Panc1 (cell line): ENCODE data around the gene ARHGAP44. TPM values are rescaled to one million over a fixed set of nuclear protein-coding genes. Genes with fewer than 3 reads are reported as not detected.

Source experiments
- ATAC-seq: fragments of 200-7000 bp; cut with Tn5 transposase; 2 replicates; pipeline ENCODE4 v1.9.1; 2020; ENCODE audit warnings: mild to moderate bottlenecking, moderate library complexity
- BruUV-seq: library from RNA; stranded (reverse); fragments of 400-500 nt; replicated peaks from 2 replicates; lab custom pipeline; 2021; lab: Mats Ljungman, UMichigan
- CTCF ChIA-PET: fragments of 300-600 bp; sonication (Branson Sonifier 250); formaldehyde crosslinking; loops from one replicate; lab custom pipeline; 2022; ENCODE audit warnings: antibody characterized with exemption; lab: Charles Lee
- POLR2A ChIA-PET: fragments of 300-600 bp; sonication (Branson Sonifier 250); formaldehyde crosslinking; loops from one replicate; lab custom pipeline; 2022; ENCODE audit warnings: antibody characterized with exemption; lab: Charles Lee
- DNase-seq: peaks from one replicate; pipeline ENCODE4 v3.0.0-alpha.2; 2010; ENCODE audit warnings: low read depth, low spot score
- H3K27ac ChIP-seq: 2 replicates; pipeline ENCODE4 v1.5.1; 2011; ENCODE audit warnings: mild to moderate bottlenecking, low read length, inconsistent platforms
- H3K27me3 ChIP-seq: fragments of 200-500 bp; sonication (Bioruptor generic); 2 replicates; pipeline ENCODE4 v1.6.0; 2014; ENCODE audit warnings: low read length, inconsistent platforms; ENCODE audit not compliant: control insufficient read depth, insufficient read depth
- H3K36me3 ChIP-seq: fragments of 200-500 bp; sonication (Bioruptor generic); 2 replicates; pipeline ENCODE4 v1.5.1; 2014; ENCODE audit warnings: inconsistent platforms, mild to moderate bottlenecking, low read length, moderate library complexity; ENCODE audit not compliant: control insufficient read depth, insufficient read depth
- H3K4me1 ChIP-seq: 2 replicates; pipeline ENCODE4 v1.5.1; 2011; ENCODE audit warnings: inconsistent platforms, mild to moderate bottlenecking, low read length, moderate library complexity; ENCODE audit not compliant: control insufficient read depth, insufficient read depth
- H3K4me3 ChIP-seq, 2 experiments: 2 replicates each; pipeline ENCODE4 v1.5.1; 2011 to 2012; ENCODE audit warnings: low read depth in 2 of 2, low read length in 2 of 2, mild to moderate bottlenecking in 2 of 2, inconsistent platforms in 1 of 2, moderate library complexity in 1 of 2
- H3K9me3 ChIP-seq: fragments of 200-500 bp; sonication (Bioruptor generic); 2 replicates; pipeline ENCODE4 v1.5.1; 2014; ENCODE audit warnings: low read depth, mild to moderate bottlenecking, inconsistent platforms, low read length, moderate library complexity; ENCODE audit not compliant: control insufficient read depth, insufficient read depth
- CTCF ChIP-seq: fragments of 450-650 bp; IDR thresholded peaks from 2 replicates; pipeline ENCODE4 v1.5.1; 2017; ENCODE audit warnings: mild to moderate bottlenecking
- POLR2AphosphoS5 ChIP-seq: IDR thresholded peaks from 2 replicates; pipeline ENCODE4 v1.6.1; 2012; ENCODE audit warnings: mild to moderate bottlenecking, low read depth, low read length, moderate library complexity
- REST ChIP-seq, 2 experiments: IDR thresholded peaks; 2 replicates each; pipeline ENCODE4 v1.6.1; 2011 to 2012; ENCODE audit warnings: low read depth in 2 of 2, control low read depth in 1 of 2, low read length in 1 of 2, mild to moderate bottlenecking in 1 of 2, moderate library complexity in 1 of 2; ENCODE audit not compliant: insufficient read depth in 1 of 2
- SIN3A ChIP-seq: IDR thresholded peaks from 2 replicates; pipeline ENCODE4 v1.6.1; 2012; ENCODE audit warnings: low read depth, mild to moderate bottlenecking, low read length, moderate library complexity, borderline replicate concordance; ENCODE audit not compliant: insufficient read depth
- TCF7L2 ChIP-seq: IDR thresholded peaks from 2 replicates; pipeline ENCODE4 v1.6.1; 2011; ENCODE audit warnings: mild to moderate bottlenecking, low read depth, low read length, inconsistent platforms
- in situ Hi-C: cut with HindIII; loops from 2 replicates; pipeline ENCODE4 v1.10.0; 2016; ENCODE audit warnings: low sequenced_read_pairs, low pct_unique_long_range_greater_than_20kb
- intact Hi-C: fragments of 100-400 bp; cut with micrococcal nuclease; formaldehyde crosslinking; loops from one replicate; pipeline ENCODE4 v1.10.0; 2022; ENCODE audit not compliant: unreplicated experiment
- total RNA-seq: library from RNA; stranded (reverse); gene quantifications from one replicate; pipeline ENCODE4 v1.2.1, GENCODE V29; 2021; ENCODE audit not compliant: unreplicated experiment

Gene ARHGAP44
- total RNA-seq, 1 experiment from 2014 or later = 0.80 TPM

- Histone ChIP-seq H3K4me1 (no peaks in the 10 kb centered on the region), H3K27me3 (no peaks in the 10 kb centered on the region), H3K9me3 (no peaks in the 10 kb centered on the region), H3K36me3 (peaks cover 14% of the 10 kb centered on the region), H3K4me3 (no peak overlapping the region), H3K27ac (no peak overlapping the region)
- ATAC-seq (no peak), DNase-seq (no peak)
- in situ Hi-C loops (no loop called here), intact Hi-C loops (no loop called here)
- no TSS peak for BruUV-seq
- ChIA-PET POLR2A (no interaction called here), CTCF (no interaction called here)
- no peak for TF ChIP-seq REST (IDR thresholded peaks at IDR 0.05; ENCODE audit: insufficient read depth in 1 of 2, low read depth in 2 of 2, low read length in 1 of 2)
- TF ChIP-seq POLR2AphosphoS5 = no peak
- TF ChIP-seq CTCF = no peak
- no peak for TF ChIP-seq TCF7L2
- no peak for TF ChIP-seq SIN3A
Measured at GRCh38 chr17:12992676-12993075, 203.4 kb downstream of the ARHGAP44 start.

- H3K9me3 ChIP-seq = no peaks in the 10 kb centered on the region
- no peaks in the 10 kb centered on the region for H3K27me3 ChIP-seq
- ChIA-PET POLR2A (no interaction called here), CTCF (no interaction called here)
- no peak overlapping the region for H3K27ac ChIP-seq
- ATAC-seq = no peak
- H3K4me3 ChIP-seq = no peak overlapping the region
- DNase-seq = no peak
- H3K4me1 ChIP-seq = no peaks in the 10 kb centered on the region
- peaks cover 15% of the 10 kb centered on the region for H3K36me3 ChIP-seq
- no TSS peak for BruUV-seq
- in situ Hi-C loops (no loop called here), intact Hi-C loops (no loop called here)
- TF ChIP-seq CTCF = no peak
- TF ChIP-seq POLR2AphosphoS5 = no peak
- no peak for TF ChIP-seq TCF7L2
- no peak for TF ChIP-seq REST (IDR thresholded peaks at IDR 0.05; ENCODE audit: insufficient read depth in 1 of 2, low read depth in 2 of 2, low read length in 1 of 2)
Measured at GRCh38 chr17:12993631-12994030, 204.3 kb downstream of the ARHGAP44 start.
